Activated T-cell treated with anti-CD3 and anti-CD28 coated beads for 4 hours (primary cell): ENCODE data around the gene C13orf46.

Source experiments
- DNase-seq: peaks from one replicate; pipeline ENCODE4 v3.0.0-alpha.2; 2020

Gene C13orf46

DNA sequence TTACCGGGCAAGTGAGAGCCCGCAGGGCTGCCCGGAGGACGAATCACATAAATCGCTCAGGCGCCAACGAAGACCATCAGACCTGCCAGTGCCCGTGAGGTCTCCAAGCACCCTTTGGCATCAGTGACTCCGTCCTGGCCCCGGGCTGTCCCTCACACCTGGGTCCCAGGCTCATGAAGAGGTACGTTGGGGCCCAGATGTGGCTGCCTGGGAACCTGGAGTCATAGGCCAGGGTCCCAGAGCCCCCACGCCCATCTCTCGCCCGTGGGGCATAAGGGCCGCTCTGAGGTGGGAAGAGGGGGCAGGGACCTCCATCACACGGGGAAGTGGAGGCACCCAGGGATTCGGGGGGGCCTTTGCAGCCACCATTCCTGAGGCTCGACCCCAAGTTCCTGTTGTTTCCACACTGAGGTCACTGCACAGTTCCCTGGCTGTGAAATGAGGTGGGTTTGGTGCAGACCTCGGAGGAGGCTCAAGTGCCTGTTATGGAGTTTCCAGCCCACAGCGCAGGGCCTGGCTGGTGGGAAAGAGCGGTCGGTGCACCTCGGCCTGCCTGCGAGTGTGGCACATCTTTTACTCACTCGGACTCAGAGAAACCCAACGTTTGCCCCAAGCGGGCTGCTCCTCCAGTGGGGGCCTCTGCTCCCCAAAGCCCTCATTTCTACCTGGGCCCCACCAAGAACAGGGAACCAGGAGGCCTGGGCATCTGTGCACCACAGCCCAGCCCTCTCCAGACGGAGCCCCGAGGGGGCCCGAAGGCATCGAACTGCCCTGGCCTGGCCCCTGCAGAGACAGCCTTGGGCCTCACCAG is 35.9 kb upstream of the C13orf46 start:
- no peak for DNase-seq

DNA sequence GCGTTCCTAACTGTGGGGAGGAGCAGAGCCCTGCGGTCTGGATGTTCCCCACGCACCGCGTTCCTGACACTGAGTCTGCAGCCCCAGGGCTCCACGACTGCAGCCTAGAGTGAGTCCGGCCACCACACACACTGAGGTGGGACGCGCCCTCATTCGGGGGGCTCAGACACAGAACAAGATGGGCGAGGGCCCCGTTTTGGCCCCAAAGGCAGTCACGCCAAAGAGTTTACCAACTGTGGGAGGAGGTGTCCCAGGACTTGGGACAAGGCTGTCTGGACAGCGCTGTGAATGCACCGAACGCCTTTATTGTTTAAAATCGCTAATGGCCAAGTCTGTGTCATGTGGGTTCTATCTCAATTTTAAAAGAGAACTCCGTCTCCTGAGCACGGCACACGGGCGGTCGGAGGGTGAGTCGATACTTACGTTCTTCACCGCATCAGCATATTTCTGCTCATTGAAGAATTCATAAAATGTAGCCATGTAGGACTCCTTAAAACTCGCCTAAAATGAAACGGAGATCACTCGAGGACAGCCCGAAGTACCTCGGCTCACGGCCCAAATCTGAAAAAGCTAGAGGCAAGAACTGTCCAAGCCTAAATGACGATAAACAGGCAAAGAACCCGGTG is 35.2 kb upstream of the C13orf46 start:
- DNase-seq = no peak

DNA sequence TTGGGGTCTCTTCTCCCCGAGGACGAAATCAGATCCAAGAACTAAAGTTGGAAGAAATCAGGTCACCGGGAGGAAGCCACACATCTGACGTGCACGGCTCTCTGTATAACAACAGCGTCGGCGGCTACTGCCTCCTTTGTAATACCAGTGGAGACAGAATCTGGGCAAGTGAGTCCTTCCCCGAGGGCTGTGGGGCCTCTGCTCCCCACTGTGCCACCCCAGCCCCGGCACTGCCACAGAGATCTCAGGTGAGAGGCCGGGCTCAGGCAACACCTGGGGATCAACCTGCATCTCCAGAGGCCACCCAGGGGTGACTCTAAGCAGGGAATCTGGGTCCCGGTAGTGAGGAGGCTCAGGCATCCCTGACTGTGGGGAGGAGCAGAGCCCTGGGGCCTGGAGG is 33.7 kb upstream of the C13orf46 start:
- no peak for DNase-seq

DNA sequence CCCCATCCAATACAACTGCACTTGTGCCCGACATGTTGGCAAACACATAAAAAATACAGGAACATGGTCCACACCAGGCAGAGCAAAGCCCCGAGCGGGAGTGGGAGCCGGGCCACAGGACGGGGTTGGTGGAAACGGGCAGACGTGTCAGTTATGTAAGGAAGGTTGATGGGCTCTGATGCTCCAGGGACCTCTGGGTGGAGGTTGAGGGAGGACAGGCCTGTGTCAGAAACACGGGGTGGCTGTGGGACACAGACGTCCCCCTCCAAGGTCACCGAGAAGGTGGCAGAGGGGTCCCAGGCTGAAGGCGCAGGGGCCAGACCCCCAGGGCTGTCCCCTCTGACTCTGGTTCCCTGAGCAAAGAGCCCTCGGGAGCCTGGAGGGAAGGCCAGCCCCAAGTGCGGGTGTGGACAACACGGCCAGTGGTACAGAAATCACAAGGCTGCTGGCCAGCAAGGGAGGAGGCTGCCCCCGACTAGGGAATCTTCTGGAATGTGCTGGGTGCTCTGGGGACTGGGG is 31.4 kb upstream of the C13orf46 start:
- no peak for DNase-seq

DNA sequence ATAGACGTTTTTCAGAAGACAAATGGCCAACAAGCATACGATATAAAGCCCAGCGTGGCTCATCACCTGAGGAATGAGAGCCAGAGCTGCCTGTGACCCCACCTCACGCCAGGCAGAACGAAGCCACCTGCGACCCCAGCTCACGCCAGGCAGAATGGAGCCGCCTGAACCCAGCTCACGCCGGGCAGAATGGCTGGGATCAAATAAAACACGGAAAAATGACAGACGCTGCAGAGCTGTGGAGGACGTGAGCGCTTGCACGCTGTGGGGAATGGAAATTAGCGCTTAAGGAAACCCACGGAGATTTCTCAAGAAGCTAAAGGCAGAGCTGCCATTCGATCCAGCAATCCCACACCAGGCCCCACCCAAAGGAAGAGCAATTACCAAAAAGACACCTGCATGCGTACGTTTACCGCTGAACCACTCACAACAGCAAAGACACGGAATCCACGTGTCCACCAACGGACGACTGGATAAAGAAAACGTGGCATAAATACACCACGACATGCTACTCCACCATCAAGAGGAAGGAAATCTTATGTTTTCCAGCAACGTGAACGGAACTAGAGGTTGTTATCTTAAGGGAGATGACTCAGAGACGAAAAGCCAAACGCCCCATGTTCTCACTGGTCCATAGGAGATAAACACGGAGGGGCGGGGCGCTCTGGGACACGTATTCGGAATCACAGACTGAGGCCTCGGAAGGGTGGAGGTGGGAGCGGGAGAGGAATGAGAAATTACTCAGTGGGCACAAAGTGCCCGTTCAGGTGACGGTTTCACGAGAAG is 30.7 kb upstream of the C13orf46 start:
- DNase-seq = no peak

DNA sequence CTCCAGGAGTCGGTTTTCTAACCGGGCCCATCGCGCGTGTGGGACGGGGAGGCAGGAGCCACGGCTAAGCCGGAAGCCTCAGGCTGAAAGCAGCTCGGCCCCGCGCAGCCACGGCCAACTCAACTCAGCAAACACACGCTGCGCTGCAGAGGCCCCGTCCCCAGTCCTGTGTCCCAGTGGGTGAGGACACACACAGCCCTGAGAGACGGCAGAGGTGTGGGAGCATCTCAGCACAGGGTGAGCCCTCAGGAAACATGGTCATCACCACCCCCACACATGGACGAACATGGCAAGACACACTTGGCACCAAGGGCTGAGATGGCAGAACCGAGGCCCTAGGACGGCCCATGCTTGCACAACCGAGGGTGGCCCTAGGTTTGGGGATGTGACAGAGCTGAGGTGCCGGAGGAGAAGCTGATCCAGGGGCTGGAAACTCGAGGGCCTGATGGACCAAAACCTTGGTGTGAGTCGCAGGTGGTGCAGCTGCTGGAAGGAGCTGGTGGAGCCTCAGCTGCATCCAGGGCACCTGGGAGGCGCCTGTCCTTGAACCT is 29.0 kb upstream of the C13orf46 start:
- no peak for DNase-seq

DNA sequence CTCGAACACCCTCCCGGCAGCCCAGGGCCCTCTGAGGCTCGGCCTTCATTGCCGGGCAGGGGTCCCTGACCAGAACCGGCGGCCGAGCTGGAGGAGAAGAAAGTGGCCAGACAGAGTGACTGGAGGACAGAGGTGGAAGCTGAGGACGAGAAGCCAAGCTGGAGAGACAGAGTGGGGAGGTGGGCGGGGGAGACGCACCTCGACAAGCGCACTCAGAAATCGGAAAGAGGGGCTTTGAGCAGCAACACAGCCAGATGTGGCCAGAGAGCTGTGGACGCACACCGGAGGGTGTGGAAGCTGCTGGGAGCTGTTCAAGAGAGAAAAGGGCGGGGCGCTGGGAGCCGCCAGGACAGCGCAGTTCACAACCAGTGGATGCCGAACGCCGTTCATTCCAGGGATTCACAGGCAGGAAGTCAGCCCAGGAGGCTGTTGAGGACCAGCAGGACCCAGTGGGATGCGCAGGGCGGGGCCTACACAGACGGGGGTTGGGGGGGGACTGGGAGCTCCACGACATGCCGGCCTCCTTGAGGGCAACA is 28.2 kb upstream of the C13orf46 start:
- DNase-seq = no peak

DNA sequence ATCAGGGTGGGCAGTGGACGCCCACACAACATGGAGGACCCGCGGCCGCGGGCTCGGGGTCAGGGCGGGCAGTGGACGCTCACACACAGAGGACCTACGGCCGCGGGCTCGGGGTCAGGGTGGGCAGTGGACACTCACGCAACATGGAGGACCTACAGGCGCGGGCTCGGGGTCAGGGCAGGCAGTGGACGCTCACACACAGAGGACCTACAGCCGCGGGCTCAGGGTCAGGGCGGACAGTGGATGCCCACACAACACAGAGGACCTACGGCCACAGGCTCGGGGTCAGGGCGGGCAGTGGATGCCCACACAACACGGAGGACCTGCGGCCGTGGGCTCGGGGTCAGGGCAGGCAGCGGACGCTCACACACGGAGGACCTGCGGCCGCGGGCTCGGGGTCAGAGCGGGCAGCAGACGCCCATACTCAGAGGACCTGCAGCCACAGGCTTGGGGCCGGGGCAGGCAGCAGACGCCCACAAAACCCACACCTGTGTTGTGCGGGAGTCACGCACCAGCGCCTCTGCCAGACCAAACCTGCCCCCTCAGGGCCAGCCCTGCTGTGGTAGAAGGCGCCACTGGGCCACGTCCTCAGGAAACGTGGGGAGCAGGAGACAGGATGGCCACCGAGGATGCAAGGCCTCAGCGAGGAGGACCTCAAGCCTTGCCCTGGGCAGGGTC is 27.6 kb upstream of the C13orf46 start:
- DNase-seq = no peak

DNA sequence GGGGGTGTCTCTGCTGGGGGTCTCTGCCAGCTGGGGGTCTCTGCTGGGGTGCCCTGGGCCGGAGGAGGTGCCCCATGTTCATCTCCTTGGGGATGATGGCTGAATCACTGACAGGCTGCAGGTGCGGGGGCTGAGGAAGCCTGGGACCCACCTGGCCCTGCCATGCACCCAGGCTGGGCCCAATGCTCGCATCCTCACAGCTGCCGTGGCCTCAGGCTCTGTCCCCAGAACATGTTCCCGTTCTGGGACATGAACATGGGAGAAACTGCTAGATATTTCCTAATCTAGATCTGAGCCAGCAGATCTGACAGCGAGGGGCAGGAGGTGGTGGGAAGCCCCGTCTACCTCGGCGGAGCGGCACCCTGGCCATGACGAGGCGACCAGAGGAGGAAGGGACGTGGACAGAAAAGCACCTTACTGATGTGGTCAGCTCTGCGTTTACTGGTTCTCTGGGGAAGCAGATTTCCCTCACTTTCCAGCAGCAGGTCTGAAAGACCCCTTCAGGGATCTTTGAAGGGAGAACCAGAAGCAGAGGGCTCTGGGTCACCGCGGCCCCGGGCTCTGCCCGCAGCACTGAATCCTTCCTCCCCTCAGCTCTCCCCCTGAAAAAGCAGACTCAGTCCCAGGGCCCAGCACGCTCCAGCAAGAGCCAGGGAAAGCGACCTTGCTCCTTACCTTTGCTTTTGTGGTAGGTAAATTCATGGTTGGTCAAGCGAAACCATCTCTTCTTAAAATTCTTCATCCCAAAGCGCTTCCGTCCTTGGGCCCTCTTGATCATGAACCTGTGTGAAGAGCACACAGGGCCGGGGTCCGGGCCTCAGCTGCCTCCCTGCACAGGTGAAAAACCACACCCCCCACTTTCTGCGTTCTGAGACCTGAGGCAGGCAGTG is 26.5 kb upstream of the C13orf46 start:
- no peak for DNase-seq

DNA sequence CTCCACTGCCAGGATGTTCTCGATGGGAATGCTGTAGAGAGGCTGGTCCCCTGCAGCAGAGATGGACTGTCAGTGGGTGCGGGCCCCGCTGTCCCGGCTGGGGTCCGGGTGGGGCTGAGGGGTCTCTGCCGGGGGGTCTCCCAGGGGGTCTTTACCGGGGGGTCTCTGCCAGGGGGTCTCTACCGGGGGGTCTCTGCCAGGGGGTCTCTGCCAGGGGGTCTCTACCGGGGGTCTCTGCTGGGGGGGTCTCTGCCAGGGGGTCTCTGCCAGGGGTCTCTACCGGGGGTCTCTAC is 25.7 kb upstream of the C13orf46 start:
- DNase-seq = no peak

DNA sequence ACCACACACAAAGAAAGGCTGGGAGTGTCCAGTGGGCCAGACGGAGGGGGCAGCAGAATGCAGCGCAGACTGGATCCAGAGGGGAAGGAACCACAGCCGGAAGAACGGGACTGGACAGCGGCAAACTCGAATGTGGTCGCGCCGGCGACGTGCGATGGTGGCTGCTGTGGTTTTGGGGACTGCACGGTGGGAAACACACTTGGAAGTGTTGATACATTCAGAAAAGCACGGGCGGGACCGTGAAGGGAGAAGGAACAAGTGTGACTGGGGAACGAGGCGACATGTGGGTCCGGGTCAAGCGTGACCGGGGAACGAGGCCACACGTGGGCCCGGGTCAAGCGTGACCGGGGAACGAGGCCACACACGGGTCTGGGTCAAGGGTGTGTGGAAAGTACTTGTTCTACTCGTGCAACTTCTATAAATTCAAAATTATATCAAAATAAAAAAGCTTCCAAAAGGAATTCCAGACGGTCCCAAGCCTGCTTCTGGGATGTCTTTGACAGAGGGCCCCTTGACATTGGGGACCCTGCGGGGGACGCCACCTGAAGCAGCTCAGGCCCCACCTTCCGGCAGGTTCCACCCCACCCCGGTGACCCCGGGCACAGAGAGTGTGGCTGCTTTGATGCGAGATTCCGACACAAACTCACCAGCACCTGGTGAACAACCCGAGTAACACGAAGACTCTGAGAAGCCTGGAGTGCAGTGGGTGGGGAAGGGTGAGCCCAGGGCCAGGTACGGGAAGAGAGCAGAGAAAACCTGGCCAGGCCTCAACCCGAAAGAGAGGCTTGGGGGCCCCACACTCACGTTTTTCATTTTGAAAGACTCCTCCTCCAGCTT is 25.1 kb upstream of the C13orf46 start:
- DNase-seq = no peak

DNA sequence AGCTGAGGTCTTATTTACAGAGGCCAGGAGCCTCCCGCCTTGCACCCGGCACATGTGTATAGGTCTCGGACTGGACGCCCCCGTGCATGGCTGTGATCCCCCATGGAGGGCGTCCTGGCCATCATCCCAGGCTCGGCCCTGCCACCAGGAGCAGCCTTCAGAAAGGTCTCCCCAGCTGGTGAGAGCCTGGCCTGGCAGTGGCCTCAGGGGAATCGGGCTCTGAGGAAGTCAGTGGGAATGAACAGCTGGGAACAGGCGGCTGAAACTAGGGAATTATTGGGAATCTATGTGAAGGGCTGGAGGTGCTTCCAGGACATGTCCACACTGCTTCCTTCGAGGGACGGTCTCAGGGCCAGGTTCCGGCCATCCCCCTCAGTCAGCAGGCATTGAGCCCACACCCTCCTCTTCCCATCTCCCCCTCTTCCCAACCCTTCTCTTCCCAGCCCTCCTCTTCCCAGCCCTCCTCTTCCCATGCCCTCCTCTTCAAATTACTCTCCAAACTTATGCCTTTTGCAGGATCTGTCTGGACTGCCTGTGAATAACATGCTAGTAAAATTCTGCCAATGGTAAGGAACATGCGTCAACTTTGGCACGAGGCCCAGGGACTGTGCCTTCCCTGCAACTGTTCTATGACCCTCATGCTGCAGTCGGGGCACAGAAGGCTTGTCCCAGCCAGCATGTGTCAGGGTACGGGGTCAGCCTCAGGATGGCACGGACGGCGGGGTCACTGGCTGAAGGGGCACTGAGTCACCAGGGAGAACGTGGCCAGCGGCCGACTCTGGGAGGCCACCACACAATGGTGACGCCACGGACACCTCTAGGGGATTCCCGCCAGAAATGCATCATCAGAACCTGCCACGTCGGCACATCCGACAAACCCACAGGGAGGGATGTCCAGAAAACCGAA is 24.2 kb upstream of the C13orf46 start:
- DNase-seq = no peak

DNA sequence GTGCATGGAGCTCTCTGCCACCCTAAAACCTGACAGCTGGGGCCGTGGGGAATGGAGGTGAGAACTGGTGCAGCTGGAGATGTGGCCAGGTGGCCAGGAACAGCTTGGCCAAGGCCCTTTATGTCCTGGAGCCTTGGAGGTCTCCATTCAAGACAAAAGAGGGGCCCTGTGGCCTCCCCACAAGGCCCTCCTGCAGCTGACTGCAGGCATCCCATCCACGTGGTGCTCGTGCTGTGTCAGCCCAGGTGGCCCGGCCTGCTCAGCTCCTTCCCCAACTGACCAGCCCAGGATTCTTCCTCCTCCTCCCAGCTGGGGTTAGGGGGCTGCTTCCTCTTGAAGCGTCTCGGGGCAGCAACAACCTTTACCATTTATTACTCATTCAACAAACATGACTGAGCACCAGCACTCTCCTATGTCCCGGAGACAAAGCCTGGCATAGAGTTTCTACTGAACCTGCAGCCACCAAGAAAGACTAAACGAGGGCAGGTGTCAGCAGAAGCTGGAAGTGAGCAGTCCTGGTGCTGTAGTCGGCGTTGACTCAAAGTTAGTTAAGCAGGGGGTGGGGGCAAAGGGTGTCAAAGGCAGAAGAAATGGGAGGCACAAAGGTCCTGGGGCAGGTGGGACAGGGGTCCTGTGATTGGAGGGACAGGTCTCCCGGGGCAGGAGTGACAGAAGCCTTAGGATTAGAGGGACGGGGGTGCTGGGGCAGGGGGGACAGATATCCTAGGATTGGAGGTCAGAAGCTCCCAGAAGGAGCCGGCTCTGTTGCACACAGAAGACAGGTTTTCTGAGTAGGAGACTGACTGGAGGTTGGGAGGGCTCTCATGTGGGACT is 23.3 kb upstream of the C13orf46 start:
- no peak for DNase-seq

DNA sequence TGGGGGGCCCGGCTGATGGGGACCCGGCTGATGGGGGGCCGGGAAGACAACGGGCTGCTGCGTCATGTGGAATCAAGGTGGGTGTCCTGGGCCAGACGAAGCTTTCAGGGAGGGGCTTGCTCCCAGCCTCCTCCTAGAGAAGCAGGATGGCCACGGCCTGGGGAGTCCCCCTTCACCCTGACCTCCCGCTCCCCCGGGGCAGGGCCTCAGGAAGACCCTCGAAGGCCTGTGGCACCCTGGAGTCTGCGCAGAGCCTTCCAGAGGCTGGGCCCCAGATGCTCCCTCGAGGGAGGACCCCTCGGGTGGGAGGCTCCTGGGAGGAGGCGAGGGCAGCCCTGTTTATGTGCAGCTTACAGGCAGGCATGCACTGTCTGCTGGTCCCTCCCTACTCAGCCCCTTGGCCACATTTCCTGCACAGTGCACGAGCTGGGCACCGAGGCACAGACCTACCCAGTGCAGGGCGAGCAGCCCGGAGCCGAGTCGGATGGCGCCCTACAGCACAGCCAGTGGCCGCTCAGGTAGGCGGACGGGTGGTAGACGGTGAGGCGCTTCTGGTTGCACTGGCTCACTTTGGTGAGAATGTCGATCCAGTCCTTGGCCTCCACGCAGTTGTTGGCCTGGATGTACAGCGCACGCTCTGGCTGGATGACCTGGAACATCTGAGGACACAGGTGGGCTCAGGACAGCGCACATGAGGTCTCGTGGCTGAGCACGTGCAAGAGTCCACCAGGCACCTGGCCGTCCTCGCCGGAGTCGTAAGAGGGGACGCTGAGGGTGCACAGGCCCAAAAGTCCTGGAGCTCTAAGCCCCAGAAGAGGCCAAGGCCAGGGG is 22.4 kb upstream of the C13orf46 start:
- DNase-seq = no peak

DNA sequence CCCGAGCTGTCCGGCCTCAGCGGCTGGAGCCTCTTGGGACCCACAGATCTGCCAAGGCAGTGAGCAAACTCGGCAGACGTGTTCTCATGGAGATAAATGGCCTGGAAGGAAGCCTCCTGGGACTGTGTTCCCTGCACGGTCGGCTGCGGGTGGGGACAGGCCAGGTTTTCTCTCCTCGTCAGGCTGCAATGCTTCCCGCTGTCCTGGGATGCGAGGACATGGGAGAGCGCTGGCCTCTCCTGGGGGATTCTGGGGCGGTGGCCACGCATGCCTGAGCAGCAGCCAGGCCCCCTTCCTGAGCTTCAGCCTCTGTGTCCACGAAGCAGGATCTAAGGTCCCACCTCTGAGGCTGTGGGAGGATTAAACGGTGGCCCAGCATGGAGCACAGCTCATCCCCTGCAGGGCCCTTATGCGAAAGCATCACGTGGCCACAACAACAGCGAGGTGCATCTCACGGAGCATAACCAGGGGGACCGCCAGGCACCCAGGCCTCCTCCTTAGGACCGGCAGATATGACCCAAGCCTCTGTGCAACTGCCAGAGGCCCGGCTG is 21.2 kb upstream of the C13orf46 start:
- no peak for DNase-seq

DNA sequence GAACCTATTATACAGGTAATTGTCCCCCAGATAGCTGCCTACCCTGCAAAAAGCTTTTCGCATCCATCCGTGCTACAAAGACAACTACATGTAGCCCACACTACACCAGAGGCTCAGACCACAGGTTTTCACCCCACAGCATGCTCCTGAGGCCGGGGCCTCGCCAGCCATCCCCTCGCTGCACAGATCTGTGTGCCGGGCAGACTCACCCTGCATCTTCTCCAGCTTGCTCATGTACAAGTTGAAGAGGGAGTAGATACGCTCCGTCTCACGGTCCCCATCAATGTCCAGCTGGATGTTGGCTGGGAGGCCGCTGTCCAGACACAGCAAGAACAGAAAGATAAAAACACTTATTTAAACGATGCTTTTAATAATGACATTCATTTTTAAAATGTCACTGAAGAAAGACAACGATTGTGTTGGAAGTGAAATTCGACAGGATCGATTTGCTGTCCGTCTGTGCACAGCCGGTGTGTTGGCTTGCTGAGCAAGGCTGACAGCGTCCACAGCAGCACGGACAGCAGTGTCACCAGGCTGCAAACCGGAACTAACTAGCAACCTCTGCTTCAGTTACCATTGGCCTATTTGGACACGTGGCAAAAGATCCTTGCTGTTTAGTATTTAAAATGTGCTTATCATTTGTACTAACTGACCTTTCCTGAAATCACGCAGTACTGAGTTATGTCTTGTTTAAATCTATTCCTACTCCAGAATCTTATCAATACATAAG is 18.6 kb upstream of the C13orf46 start:
- no peak for DNase-seq
